ENCODE results near the gene DYNC1H1.

GRCh38 chr14:102058146-102058545 is 93.8 kb downstream of the DYNC1H1 start:
- TF ChIP-seq CTCF (IDR thresholded peaks at IDR 0.05) (no peak), NFYB (CRISPR knock-in tag; conservative IDR thresholded peaks at IDR 0.05; ENCODE audit: low read depth) (no peak), ZMAT4 (CRISPR knock-in tag; IDR thresholded peaks at IDR 0.05) (no peak), CREB1 (CRISPR knock-in tag; IDR thresholded peaks at IDR 0.05) (no peak), ELF4 (CRISPR knock-in tag; IDR thresholded peaks at IDR 0.05; ENCODE audit: low read depth) (no peak), ZNF121 (CRISPR knock-in tag; IDR thresholded peaks at IDR 0.05) (no peak), E2F4 (CRISPR knock-in tag; IDR thresholded peaks at IDR 0.05; ENCODE audit: borderline replicate concordance, low read depth) (no peak), PRRX2 (CRISPR knock-in tag; IDR thresholded peaks at IDR 0.05) (no peak), MAX (CRISPR knock-in tag; IDR thresholded peaks at IDR 0.05) (no peak)
